ENCODE results near the gene TNFSF13.
A peak's percentile ranks its signal among the peaks of the same experiment; 100 is the strongest.

The TNFSF13 gene

GRCh38 chr17:7574176-7574953 lies 15.8 kb downstream of the TNFSF13 start:
- TF ChIP-seq CTCF (IDR thresholded peaks at IDR 0.05; ENCODE audit: control insufficient read depth, extremely low read depth, insufficient read depth) = no peak
- no peak for DNase-seq (ENCODE audit: low read depth)
- H3K4me3 ChIP-seq (ENCODE audit: low read depth, low read length) = peak overlapping the region; percentile 99

GRCh38 chr17:7575481-7575883 lies 16.9 kb downstream of the TNFSF13 start:
- TF ChIP-seq CTCF (IDR thresholded peaks at IDR 0.05; ENCODE audit: control insufficient read depth, extremely low read depth, insufficient read depth) = no peak
- DNase-seq (ENCODE audit: low read depth) = no peak
- no peak overlapping the region for H3K4me3 ChIP-seq (ENCODE audit: low read depth, low read length)

GRCh38 chr17:7575959-7576358 lies 17.4 kb downstream of the TNFSF13 start:
- DNase-seq (ENCODE audit: low read depth) = no peak
- no peak overlapping the region for H3K4me3 ChIP-seq (ENCODE audit: low read depth, low read length)
- TF ChIP-seq CTCF (IDR thresholded peaks at IDR 0.05; ENCODE audit: control insufficient read depth, extremely low read depth, insufficient read depth) = no peak

GRCh38 chr17:7576432-7576937 lies 17.9 kb downstream of the TNFSF13 start:
- TF ChIP-seq CTCF (IDR thresholded peaks at IDR 0.05; ENCODE audit: control insufficient read depth, extremely low read depth, insufficient read depth) = no peak
- no peak overlapping the region for H3K4me3 ChIP-seq (ENCODE audit: low read depth, low read length)
- no peak for DNase-seq (ENCODE audit: low read depth)

GRCh38 chr17:7577327-7578199 lies 19.0 kb downstream of the TNFSF13 start:
- DNase-seq (ENCODE audit: low read depth) = no peak
- no peak for TF ChIP-seq CTCF (IDR thresholded peaks at IDR 0.05; ENCODE audit: control insufficient read depth, extremely low read depth, insufficient read depth)
- no peak overlapping the region for H3K4me3 ChIP-seq (ENCODE audit: low read depth, low read length)

GRCh38 chr17:7579001-7579833 lies 20.7 kb downstream of the TNFSF13 start, which contains the start of gene CD68:
Gene CD68, plus strand, starts transcription at chr17:7579638. Its CDS starts 40 bp downstream, at chr17:7579678.
- peak; percentile 68 for DNase-seq (ENCODE audit: low read depth)
- no peak for TF ChIP-seq CTCF (IDR thresholded peaks at IDR 0.05; ENCODE audit: control insufficient read depth, extremely low read depth, insufficient read depth)
- no peak within 1 kb of the TSS for H3K4me3 ChIP-seq (ENCODE audit: low read depth, low read length)
